K562 (cell line): ENCODE results near the gene RNPEPL1. TPM values are rescaled to one million over a fixed set of nuclear protein-coding genes. Genes with fewer than 3 reads are reported as not detected.

Source experiments
- C11orf30 ChIP-seq: fragments of 450-650 bp; IDR thresholded peaks from 2 replicates; pipeline ENCODE4 v1.6.1; 2016; ENCODE audit warnings: low read depth, mild to moderate bottlenecking
- CBX2 ChIP-seq: fragments of 200-600 bp; sonication (generic); IDR thresholded peaks from one replicate; pipeline ENCODE4 v1.6.1; 2012; ENCODE audit warnings: mild to moderate bottlenecking, low read length, inconsistent platforms; ENCODE audit not compliant: insufficient read depth, poor library complexity, severe bottlenecking
- CTCF ChIP-seq, 3 experiments: IDR thresholded peaks in 2 of 3; conservative IDR thresholded peaks in 1 of 3; 2 replicates each; pipeline ENCODE4 v1.5.1; 2011 to 2012; ENCODE audit warnings: low read length in 3 of 3, mild to moderate bottlenecking in 3 of 3, control low read depth in 2 of 3, improper control_type of control experiment in 1 of 3, inconsistent platforms in 1 of 3, low read depth in 1 of 3, mixed read lengths in 1 of 3, moderate library complexity in 1 of 3; ENCODE audit not compliant: insufficient read depth in 2 of 3
- EP400 ChIP-seq: fragments of 450-650 bp; IDR thresholded peaks from 2 replicates; pipeline ENCODE4 v1.6.1; 2017; ENCODE audit warnings: antibody characterized with exemption, mild to moderate bottlenecking, moderate library complexity
- HDAC6 ChIP-seq: IDR thresholded peaks from 2 replicates; pipeline ENCODE4 v1.6.1; 2012; ENCODE audit warnings: low read depth, mild to moderate bottlenecking, control low read depth, inconsistent platforms, low read length, moderate library complexity
- HLTF ChIP-seq: fragments of 450-650 bp; IDR thresholded peaks from 2 replicates; pipeline ENCODE4 v1.6.1; 2016
- JUND ChIP-seq, 2 experiments: IDR thresholded peaks; 2 replicates in 1 of 2; 3 replicates in 1 of 2; pipeline ENCODE4 v1.6.1; 2011; ENCODE audit warnings: borderline replicate concordance in 2 of 2, low read depth in 2 of 2, low read length in 2 of 2, improper control_type of control experiment in 1 of 2, missing biosample characterization in 1 of 2, missing genetic modification characterization in 1 of 2, missing genetic modification reagents in 1 of 2
- MAFF ChIP-seq: IDR thresholded peaks from 2 replicates; pipeline ENCODE4 v1.6.1; 2012; ENCODE audit warnings: low read length, improper control_type of control experiment
- NFE2 ChIP-seq: IDR thresholded peaks from 2 replicates; pipeline ENCODE4 v1.6.1; 2014; ENCODE audit warnings: antibody characterized with exemption, low read depth
- RBM34 ChIP-seq: fragments of 200-400 bp; formaldehyde crosslinking; IDR thresholded peaks from 2 replicates; pipeline ENCODE4 v1.6.1; 2018; ENCODE audit warnings: low read length, borderline replicate concordance; ENCODE audit not compliant: insufficient read depth
- RCOR1 ChIP-seq, 2 experiments: IDR thresholded peaks; 2 replicates each; pipeline ENCODE4 v1.6.1; 2012; ENCODE audit warnings: low read depth in 2 of 2, low read length in 2 of 2, borderline replicate concordance in 1 of 2, improper control_type of control experiment in 1 of 2
- SRF ChIP-seq, 2 experiments: fragments of 250-450, 450-650 bp in 1 of 2; sonication (Bioruptor Pico) in 1 of 2; sonication (generic) in 1 of 2; formaldehyde crosslinking; IDR thresholded peaks; 2 replicates each; pipeline versions ENCODE4 v1.5.0 to v1.5.1; 2020 to 2022; ENCODE audit warnings: mild to moderate bottlenecking in 1 of 2, missing genetic modification reagents in 1 of 2
- TGIF2 ChIP-seq: sonication (generic); formaldehyde crosslinking; IDR thresholded peaks from 2 replicates; pipeline ENCODE4 v1.8.1; 2022; ENCODE audit warnings: mild to moderate bottlenecking, missing genetic modification reagents, moderate library complexity
- ZNF134 ChIP-seq: fragments of 250-450 bp; sonication (Bioruptor Pico); conservative IDR thresholded peaks from 2 replicates; pipeline ENCODE4 v1.4.0; 2020
- ZNF77 ChIP-seq: fragments of 250-450 bp; sonication (Bioruptor Pico); IDR thresholded peaks from 2 replicates; pipeline ENCODE4 v1.5.0; 2020
- ZNF79 ChIP-seq: fragments of 250-450 bp; sonication (Bioruptor Pico); IDR thresholded peaks from 2 replicates; pipeline ENCODE4 v1.4.0; 2020; ENCODE audit warnings: low read depth, mild to moderate bottlenecking, moderate library complexity
- polyA plus RNA-seq, 8 experiments: library from polyadenylated mRNA; depleted of rRNA in 4 of 8; stranded (reverse) in 5 of 8; unstranded in 3 of 8; fragments of >200 nt; fragmentation: Nextera tagmentation in 2 of 8; fragmentation: Illumina TruSeq in 1 of 8; extraction: Ambion mirVana in 2 of 8; extraction: Trizol in 1 of 8; gene quantifications; 2 replicates each; pipeline versions ENCODE4 v1.2.1 to v1.2.3, GENCODE V29; 2011 to 2014; ENCODE audit warnings: inconsistent platforms in 1 of 8, missing spikeins in 1 of 8
- total RNA-seq, 7 experiments: library from RNA; depleted of rRNA in 6 of 7; stranded (reverse); fragments of >200 nt in 6 of 7; fragmentation: Illumina TruSeq in 2 of 7; extraction: Trizol in 2 of 7; gene quantifications; 2 replicates each; pipeline versions ENCODE4 v1.2.1 to v1.2.3, GENCODE V29; 2011 to 2021; ENCODE audit warnings: low replicate concordance in 1 of 7
- TF ChIP-seq, protein P1 (sequence below): fragments of 250-450 bp; sonication (Bioruptor Pico); IDR thresholded peaks from 2 replicates; pipeline ENCODE4 v1.8.0; 2022; ENCODE audit warnings: inconsistent platforms
- TF ChIP-seq, protein P2 (sequence below): fragments of 450-650 bp; IDR thresholded peaks from 2 replicates; pipeline ENCODE4 v1.6.1; 2016
- TF ChIP-seq, protein P3 (sequence below): fragments of 250-450 bp; sonication (Bioruptor Pico); IDR thresholded peaks from 2 replicates; pipeline ENCODE4 v1.8.0; 2022; ENCODE audit warnings: moderate library complexity, mild to moderate bottlenecking, inconsistent platforms
- TF ChIP-seq, protein P4 (sequence below): fragments of 250-450 bp; sonication (Bioruptor Pico); IDR thresholded peaks from 2 replicates; pipeline ENCODE4 v1.8.0; 2022; ENCODE audit warnings: moderate library complexity, mild to moderate bottlenecking, inconsistent platforms

RNPEPL1 gene
- total and polyA plus RNA-seq, 9 of the 15 experiments (the other 6 are each of a cell fraction or from before 2014, with no cell fraction given), result 0.07 to 38.7 (median 5.6) TPM

DNA sequence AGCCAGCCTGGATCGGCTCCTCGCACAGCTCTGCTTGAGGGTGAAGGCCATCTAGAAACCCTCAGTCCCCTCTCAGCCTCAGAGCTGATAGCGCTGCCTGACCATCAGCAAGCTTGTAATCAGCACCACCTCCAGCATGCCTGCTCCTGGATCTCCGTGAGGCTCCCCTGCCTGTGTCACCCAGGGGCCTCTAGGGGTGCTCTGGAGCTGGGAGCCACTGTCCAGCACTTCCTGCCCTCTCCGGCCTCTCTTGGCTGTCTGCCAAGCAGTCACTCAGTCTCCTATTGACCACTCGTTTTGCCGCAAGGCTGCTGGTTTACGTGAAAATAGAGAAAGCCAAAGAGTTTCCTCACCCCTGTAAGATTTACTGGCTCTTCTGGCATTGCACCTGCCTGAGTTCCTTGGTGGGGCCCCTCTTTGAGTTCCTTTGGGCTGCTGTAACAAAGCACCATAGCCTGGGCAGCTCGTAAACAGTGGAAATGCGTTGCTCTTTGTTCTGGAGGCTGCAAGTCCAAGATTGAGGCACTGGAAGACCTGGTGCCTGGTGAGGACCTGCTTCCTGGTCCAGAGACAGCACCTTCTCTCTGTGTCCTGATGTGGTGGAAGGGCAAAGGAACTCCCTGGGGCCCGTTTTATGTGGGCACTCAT, 36.1 kb downstream of the RNPEPL1 start (continued):
- TF ChIP-seq, protein P1, sequence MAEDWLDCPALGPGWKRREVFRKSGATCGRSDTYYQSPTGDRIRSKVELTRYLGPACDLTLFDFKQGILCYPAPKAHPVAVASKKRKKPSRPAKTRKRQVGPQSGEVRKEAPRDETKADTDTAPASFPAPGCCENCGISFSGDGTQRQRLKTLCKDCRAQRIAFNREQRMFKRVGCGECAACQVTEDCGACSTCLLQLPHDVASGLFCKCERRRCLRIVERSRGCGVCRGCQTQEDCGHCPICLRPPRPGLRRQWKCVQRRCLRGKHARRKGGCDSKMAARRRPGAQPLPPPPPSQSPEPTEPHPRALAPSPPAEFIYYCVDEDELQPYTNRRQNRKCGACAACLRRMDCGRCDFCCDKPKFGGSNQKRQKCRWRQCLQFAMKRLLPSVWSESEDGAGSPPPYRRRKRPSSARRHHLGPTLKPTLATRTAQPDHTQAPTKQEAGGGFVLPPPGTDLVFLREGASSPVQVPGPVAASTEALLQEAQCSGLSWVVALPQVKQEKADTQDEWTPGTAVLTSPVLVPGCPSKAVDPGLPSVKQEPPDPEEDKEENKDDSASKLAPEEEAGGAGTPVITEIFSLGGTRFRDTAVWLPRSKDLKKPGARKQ (CRISPR knock-in tag), result no peak
- TF ChIP-seq TGIF2 (CRISPR knock-in tag) (no peak), C11orf30 (no peak), RCOR1 (IDR thresholded peaks at IDR 0.05; ENCODE audit: borderline replicate concordance in 1 of 2, low read depth in 2 of 2, low read length in 2 of 2) (peak in 1 of 2 experiments; percentile 65; a peak in 2 of 4 replicates), RBM34 (no peak), CBX2 (no peak), NFE2 (no peak), JUND (IDR thresholded peaks at IDR 0.05; ENCODE audit: borderline replicate concordance, low read depth, low read length) (peak; percentile 56; the same call in 1 of the 2 replicates), JUND (tag; IDR thresholded peaks at IDR 0.05; ENCODE audit: borderline replicate concordance, low read depth, low read length) (no peak; the same call in 2 of the 3 replicates), MAFF (no peak), ZNF77 (CRISPR knock-in tag) (no peak), ZNF79 (CRISPR knock-in tag) (no peak), SRF (CRISPR knock-in tag; IDR thresholded peaks at IDR 0.05) (no peak), EP400 (no peak), ZNF134 (no peak), CTCF (IDR thresholded peaks at IDR 0.05 in 2 of 3, conservative IDR thresholded peaks at IDR 0.05 in 1 of 3; ENCODE audit: insufficient read depth in 2 of 3, low read depth in 1 of 3, low read length in 3 of 3) (peak; percentile 86 to 92 (median 91)), HDAC6 (no peak), HLTF (no peak)
- TF ChIP-seq, protein P2, sequence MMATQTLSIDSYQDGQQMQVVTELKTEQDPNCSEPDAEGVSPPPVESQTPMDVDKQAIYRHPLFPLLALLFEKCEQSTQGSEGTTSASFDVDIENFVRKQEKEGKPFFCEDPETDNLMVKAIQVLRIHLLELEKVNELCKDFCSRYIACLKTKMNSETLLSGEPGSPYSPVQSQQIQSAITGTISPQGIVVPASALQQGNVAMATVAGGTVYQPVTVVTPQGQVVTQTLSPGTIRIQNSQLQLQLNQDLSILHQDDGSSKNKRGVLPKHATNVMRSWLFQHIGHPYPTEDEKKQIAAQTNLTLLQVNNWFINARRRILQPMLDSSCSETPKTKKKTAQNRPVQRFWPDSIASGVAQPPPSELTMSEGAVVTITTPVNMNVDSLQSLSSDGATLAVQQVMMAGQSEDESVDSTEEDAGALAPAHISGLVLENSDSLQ, result peak; percentile 87
- TF ChIP-seq, protein P3, sequence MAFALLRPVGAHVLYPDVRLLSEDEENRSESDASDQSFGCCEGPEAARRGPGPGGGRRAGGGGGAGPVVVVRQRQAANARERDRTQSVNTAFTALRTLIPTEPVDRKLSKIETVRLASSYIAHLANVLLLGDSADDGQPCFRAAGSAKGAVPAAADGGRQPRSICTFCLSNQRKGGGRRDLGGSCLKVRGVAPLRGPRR (CRISPR knock-in tag), result no peak
- TF ChIP-seq, protein P4, sequence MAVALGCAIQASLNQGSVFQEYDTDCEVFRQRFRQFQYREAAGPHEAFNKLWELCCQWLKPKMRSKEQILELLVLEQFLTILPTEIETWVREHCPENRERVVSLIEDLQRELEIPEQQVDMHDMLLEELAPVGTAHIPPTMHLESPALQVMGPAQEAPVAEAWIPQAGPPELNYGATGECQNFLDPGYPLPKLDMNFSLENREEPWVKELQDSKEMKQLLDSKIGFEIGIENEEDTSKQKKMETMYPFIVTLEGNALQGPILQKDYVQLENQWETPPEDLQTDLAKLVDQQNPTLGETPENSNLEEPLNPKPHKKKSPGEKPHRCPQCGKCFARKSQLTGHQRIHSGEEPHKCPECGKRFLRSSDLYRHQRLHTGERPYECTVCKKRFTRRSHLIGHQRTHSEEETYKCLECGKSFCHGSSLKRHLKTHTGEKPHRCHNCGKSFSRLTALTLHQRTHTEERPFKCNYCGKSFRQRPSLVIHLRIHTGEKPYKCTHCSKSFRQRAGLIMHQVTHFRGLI (CRISPR knock-in tag), result no peak
